ENCODE data around the gene GATAD2B.

The GATAD2B gene

DNA sequence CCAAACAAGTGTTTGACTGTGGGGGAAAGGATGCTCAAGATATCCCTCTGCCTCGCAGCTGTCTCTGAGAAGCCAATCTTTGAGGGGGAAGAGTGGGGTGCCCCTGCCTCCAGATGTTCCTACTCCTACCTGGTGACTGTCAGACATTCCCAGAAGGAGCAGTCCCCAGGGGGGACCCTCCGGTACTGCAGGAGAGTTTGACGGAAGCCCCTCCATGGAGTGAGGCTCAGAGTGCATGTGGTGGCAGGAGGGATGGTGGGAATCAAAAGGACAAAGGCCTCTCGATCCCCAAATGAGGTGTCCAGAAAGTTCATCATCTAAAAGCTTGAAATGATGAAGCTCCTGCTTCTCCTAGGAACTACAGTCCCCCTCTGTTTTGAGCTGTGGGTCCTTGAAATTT, 142.2 kb downstream of the GATAD2B start:
- Histone ChIP-seq H3K4me1 (ENCODE audit: control insufficient read depth, insufficient read depth, low read length) (peaks cover 3% of the 10 kb centered on the region), H3K9me3 (ENCODE audit: control insufficient read depth, low read length) (no peaks in the 10 kb centered on the region), H3K27ac (ENCODE audit: insufficient read depth, low read depth, low read length, poor library complexity, severe bottlenecking) (no peak overlapping the region), H3K36me3 (ENCODE audit: control insufficient read depth, insufficient read depth, low read length) (no peaks in the 10 kb centered on the region), H3K27me3 (ENCODE audit: control insufficient read depth, insufficient read depth, low read length, poor library complexity, severe bottlenecking) (peaks cover 9% of the 10 kb centered on the region), H3K4me3 (ENCODE audit: insufficient read depth, low read depth, low read length) (no peak overlapping the region)
- WGBS, 2 experiments, result 89 to 91% methylated on average over 4 of the region's 4 CpGs

DNA sequence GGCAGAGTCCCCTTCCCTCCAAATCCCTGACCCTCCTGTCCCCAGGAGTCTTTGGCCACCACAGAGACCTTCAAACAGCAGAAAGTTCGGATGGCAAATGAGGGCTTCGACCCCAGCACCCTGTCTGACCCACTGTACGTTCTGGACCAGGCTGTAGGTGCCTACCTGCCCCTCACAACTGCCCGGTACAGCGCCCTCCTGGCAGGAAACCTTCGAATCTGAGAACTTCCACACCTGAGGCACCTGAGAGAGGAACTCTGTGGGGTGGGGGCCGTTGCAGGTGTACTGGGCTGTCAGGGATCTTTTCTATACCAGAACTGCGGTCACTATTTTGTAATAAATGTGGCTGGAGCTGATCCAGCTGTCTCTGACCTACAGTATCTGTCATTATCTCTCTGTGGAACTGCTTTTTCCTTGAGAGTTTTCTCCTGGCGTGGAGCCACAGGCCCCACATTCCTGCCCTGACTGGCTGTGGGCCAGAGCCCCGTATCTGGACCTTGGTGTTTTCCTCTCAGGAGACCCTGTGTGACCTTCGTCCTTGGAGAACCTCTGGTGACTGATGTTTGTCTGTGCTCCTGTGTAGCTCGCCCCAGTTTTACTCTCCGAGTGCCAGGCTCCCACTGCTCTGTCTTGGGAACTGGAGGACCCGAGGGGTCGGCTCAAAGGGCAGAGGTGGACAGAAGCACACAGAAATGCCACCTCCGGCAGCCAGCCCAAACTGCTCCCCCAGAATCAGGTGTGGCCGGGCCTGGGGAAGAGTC, 142.8 kb downstream of the GATAD2B start:
- Histone ChIP-seq H3K27ac (ENCODE audit: insufficient read depth, low read depth, low read length, poor library complexity, severe bottlenecking) (no peak overlapping the region), H3K9me3 (ENCODE audit: control insufficient read depth, low read length) (no peaks in the 10 kb centered on the region), H3K36me3 (ENCODE audit: control insufficient read depth, insufficient read depth, low read length) (no peaks in the 10 kb centered on the region), H3K27me3 (ENCODE audit: control insufficient read depth, insufficient read depth, low read length, poor library complexity, severe bottlenecking) (peaks cover 15% of the 10 kb centered on the region), H3K4me3 (ENCODE audit: insufficient read depth, low read depth, low read length) (no peak overlapping the region), H3K4me1 (ENCODE audit: control insufficient read depth, insufficient read depth, low read length) (peaks cover 4% of the 10 kb centered on the region)
- WGBS, 2 experiments, result 91 to 96% methylated on average over 17 of the region's 17 CpGs

DNA sequence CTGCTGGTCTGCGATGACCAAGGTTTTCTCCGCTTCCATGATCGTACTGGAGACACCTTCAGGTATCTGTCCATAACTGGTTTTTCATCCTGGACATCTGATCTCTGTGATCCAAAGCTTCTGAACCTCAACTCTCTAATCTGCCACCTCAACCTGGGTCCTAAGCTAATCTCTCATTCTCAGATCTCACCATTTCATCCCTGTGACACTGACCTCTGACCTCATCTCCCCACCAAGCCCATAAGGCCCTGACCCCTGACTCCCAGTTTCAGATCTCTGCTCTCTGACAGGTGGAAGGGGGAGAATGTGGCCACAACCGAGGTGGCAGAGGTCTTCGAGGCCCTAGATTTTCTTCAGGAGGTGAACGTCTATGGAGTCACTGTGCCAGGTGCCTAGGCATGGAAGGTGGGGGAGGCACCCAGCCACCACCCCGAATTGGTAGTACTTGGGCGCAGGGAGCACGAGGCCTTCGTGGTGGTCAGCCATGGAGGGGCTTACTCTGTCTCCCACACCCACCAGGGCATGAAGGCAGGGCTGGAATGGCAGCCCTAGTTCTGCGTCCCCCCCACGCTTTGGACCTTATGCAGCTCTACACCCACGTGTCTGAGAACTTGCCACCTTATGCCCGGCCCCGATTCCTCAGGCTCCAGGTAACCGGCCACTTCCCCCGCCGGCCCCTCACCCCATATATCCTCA, 143.8 kb downstream of the GATAD2B start:
- Histone ChIP-seq H3K9me3 (ENCODE audit: control insufficient read depth, low read length) (no peaks in the 10 kb centered on the region), H3K36me3 (ENCODE audit: control insufficient read depth, insufficient read depth, low read length) (no peaks in the 10 kb centered on the region), H3K4me1 (ENCODE audit: control insufficient read depth, insufficient read depth, low read length) (peaks cover 4% of the 10 kb centered on the region), H3K27ac (ENCODE audit: insufficient read depth, low read depth, low read length, poor library complexity, severe bottlenecking) (no peak overlapping the region), H3K4me3 (ENCODE audit: insufficient read depth, low read depth, low read length) (no peak overlapping the region), H3K27me3 (ENCODE audit: control insufficient read depth, insufficient read depth, low read length, poor library complexity, severe bottlenecking) (peaks cover 15% of the 10 kb centered on the region)
- WGBS, 2 experiments, result 93 to 94% methylated on average over 18 of the region's 18 CpGs

DNA sequence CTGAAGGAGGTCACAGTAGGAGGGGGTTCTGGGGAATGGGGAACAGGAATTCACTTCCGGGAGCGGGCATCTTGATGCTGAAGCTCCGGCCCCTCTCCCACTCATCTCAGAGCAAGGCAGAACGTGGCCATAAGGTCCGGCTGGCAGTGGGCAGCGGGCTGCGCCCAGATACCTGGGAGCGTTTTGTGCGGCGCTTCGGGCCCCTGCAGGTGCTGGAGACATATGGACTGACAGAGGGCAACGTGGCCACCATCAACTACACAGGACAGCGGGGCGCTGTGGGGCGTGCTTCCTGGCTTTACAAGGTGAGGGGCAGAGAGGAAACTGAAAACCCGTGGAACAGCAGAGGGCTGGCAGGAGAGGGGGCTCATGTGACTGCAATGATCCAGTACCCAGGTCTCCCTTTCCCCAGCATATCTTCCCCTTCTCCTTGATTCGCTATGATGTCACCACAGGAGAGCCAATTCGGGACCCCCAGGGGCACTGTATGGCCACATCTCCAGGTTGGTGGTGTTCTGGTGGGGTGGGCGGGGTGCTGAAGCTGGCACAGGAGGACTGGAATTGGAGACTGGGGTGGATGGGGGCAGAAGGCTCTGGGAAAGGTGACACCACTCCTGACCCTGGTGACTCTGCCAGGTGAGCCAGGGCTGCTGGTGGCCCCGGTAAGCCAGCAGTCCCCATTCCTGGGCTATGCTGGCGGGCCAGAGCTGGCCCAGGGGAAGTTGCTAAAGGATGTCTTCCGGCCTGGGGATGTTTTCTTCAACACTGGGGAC, 144.5 kb downstream of the GATAD2B start:
- Histone ChIP-seq H3K36me3 (ENCODE audit: control insufficient read depth, insufficient read depth, low read length) (peaks cover 2% of the 10 kb centered on the region), H3K27ac (ENCODE audit: insufficient read depth, low read depth, low read length, poor library complexity, severe bottlenecking) (no peak overlapping the region), H3K4me1 (ENCODE audit: control insufficient read depth, insufficient read depth, low read length) (peaks cover 4% of the 10 kb centered on the region), H3K9me3 (ENCODE audit: control insufficient read depth, low read length) (no peaks in the 10 kb centered on the region), H3K27me3 (ENCODE audit: control insufficient read depth, insufficient read depth, low read length, poor library complexity, severe bottlenecking) (peaks cover 15% of the 10 kb centered on the region), H3K4me3 (ENCODE audit: insufficient read depth, low read depth, low read length) (no peak overlapping the region)
- WGBS, 2 experiments, result 92 to 93% methylated on average over 22 of the region's 22 CpGs

GRCh38 chr1:153777648-153778047, 145.1 kb downstream of the GATAD2B start:
- Histone ChIP-seq H3K27ac (ENCODE audit: insufficient read depth, low read depth, low read length, poor library complexity, severe bottlenecking) (no peak overlapping the region), H3K36me3 (ENCODE audit: control insufficient read depth, insufficient read depth, low read length) (peaks cover 8% of the 10 kb centered on the region), H3K4me3 (ENCODE audit: insufficient read depth, low read depth, low read length) (no peak overlapping the region), H3K9me3 (ENCODE audit: control insufficient read depth, low read length) (no peaks in the 10 kb centered on the region), H3K4me1 (ENCODE audit: control insufficient read depth, insufficient read depth, low read length) (peaks cover 4% of the 10 kb centered on the region), H3K27me3 (ENCODE audit: control insufficient read depth, insufficient read depth, low read length, poor library complexity, severe bottlenecking) (peaks cover 15% of the 10 kb centered on the region)
- WGBS, 2 experiments, result 94 to 96% methylated on average over 7 of the region's 7 CpGs

GRCh38 chr1:153776845-153777370, 145.9 kb downstream of the GATAD2B start:
- peaks cover 4% of the 10 kb centered on the region for H3K4me1 ChIP-seq (ENCODE audit: control insufficient read depth, insufficient read depth, low read length)
- H3K27me3 ChIP-seq (ENCODE audit: control insufficient read depth, insufficient read depth, low read length, poor library complexity, severe bottlenecking), result peaks cover 15% of the 10 kb centered on the region
- H3K4me3 ChIP-seq (ENCODE audit: insufficient read depth, low read depth, low read length), result no peak overlapping the region
- H3K27ac ChIP-seq (ENCODE audit: insufficient read depth, low read depth, low read length, poor library complexity, severe bottlenecking), result no peak overlapping the region
- WGBS, 2 experiments, result 93 to 96% methylated on average over 10 of the region's 10 CpGs
- H3K36me3 ChIP-seq (ENCODE audit: control insufficient read depth, insufficient read depth, low read length), result peaks cover 9% of the 10 kb centered on the region
- H3K9me3 ChIP-seq (ENCODE audit: control insufficient read depth, low read length), result no peaks in the 10 kb centered on the region

DNA sequence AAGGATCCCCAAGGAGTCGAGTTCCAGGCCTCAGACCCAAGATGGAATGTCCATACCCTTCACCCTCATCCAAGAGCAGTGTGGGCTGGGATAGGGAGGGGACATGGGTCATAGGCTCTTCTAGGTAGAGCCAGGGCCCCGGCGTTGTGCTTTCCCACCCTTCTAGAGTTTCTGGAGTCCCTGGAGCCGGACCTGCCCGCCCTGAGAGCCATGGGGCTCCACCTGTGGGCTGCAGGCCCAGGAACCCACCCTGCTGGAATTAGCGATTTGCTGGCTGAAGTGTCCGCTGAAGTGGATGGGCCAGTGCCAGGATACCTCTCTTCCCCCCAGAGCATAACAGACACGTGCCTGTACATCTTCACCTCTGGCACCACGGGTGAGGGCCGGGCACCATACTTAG, 146.4 kb downstream of the GATAD2B start:
- Histone ChIP-seq H3K4me3 (ENCODE audit: insufficient read depth, low read depth, low read length) (peak overlapping the region; percentile 49), H3K27ac (ENCODE audit: insufficient read depth, low read depth, low read length, poor library complexity, severe bottlenecking) (no peak overlapping the region), H3K27me3 (ENCODE audit: control insufficient read depth, insufficient read depth, low read length, poor library complexity, severe bottlenecking) (peaks cover 15% of the 10 kb centered on the region)

DNA sequence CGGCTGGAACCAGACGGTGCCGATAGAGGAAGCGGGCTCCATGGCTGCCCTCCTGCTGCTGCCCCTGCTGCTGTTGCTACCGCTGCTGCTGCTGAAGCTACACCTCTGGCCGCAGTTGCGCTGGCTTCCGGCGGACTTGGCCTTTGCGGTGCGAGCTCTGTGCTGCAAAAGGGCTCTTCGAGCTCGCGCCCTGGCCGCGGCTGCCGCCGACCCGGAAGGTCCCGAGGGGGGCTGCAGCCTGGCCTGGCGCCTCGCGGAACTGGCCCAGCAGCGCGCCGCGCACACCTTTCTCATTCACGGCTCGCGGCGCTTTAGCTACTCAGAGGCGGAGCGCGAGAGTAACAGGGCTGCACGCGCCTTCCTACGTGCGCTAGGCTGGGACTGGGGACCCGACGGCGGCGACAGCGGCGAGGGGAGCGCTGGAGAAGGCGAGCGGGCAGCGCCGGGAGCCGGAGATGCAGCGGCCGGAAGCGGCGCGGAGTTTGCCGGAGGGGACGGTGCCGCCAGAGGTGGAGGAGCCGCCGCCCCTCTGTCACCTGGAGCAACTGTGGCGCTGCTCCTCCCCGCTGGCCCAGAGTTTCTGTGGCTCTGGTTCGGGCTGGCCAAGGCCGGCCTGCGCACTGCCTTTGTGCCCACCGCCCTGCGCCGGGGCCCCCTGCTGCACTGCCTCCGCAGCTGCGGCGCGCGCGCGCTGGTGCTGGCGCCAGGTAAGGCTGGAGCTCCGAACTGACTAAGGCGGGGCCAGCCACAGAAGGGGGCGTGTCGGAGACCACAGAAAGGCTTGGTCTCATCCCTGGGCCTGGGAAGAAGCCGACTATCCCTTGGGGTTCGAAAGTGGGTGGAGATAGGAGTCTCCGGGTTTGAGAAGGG, 147.1 kb downstream of the GATAD2B start:
- 0 to 1% methylated on average over 83 of the region's 83 CpGs for WGBS, 2 experiments
- Histone ChIP-seq H3K36me3 (ENCODE audit: control insufficient read depth, insufficient read depth, low read length) (peaks cover 9% of the 10 kb centered on the region), H3K27me3 (ENCODE audit: control insufficient read depth, insufficient read depth, low read length, poor library complexity, severe bottlenecking) (peaks cover 15% of the 10 kb centered on the region), H3K9me3 (ENCODE audit: control insufficient read depth, low read length) (no peaks in the 10 kb centered on the region), H3K4me3 (ENCODE audit: insufficient read depth, low read depth, low read length) (peak overlapping the region; percentile 49), H3K27ac (ENCODE audit: insufficient read depth, low read depth, low read length, poor library complexity, severe bottlenecking) (no peak overlapping the region), H3K4me1 (ENCODE audit: control insufficient read depth, insufficient read depth, low read length) (peaks cover 4% of the 10 kb centered on the region)

More for the DNA sequence above, 146.4 kb downstream of the GATAD2B start:
- Histone ChIP-seq H3K4me1 (ENCODE audit: control insufficient read depth, insufficient read depth, low read length) (peaks cover 4% of the 10 kb centered on the region), H3K36me3 (ENCODE audit: control insufficient read depth, insufficient read depth, low read length) (peaks cover 9% of the 10 kb centered on the region), H3K9me3 (ENCODE audit: control insufficient read depth, low read length) (no peaks in the 10 kb centered on the region)
- WGBS, 2 experiments, result 73 to 75% methylated on average over 10 of the region's 10 CpGs

DNA sequence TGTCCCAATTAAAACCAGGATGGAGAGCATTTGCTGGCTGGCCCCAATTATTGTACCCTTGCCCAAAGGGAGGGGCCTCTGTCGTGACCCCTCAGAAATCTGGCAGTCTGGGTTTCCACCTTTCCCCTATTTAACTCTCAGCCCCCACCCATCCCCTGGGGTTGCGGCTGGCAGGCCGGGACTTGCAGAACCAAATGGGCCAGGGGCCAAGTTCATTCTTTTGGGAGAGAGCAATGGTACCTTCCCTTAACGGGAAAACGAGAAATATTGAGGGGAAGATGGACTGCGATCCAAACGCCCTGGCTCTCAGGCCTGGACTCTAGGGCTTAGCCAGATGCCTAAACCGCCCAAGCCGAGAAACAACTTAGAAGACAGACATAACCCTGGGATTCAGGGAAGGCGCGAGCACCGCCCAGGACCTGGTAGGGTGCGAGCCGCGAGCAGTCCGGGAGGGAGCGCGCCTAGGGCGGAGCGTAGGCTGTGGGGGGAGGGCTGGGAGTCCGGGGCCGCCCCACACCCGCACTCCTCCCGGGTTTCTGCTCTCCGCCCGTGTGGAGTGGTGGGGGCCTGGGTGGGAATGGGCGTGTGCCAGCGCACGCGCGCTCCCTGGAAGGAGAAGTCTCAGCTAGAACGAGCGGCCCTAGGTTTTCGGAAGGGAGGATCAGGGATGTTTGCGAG, 147.9 kb downstream of the GATAD2B start, which contains the start of gene SLC27A3:
TSS of gene SLC27A3 (plus strand) at position 628 of the 678 bp plus-strand sequence. CDS start 91 bp downstream, outside the sequence.
- H3K27me3 ChIP-seq (ENCODE audit: control insufficient read depth, insufficient read depth, low read length, poor library complexity, severe bottlenecking), result peaks cover 15% of the 10 kb centered on the region
- WGBS, 2 experiments, result 8 to 9% methylated on average over 35 of the region's 35 CpGs
- H3K27ac ChIP-seq (ENCODE audit: insufficient read depth, low read depth, low read length, poor library complexity, severe bottlenecking), result no peak within 1 kb of the TSS
- peaks cover 9% of the 10 kb centered on the region for H3K36me3 ChIP-seq (ENCODE audit: control insufficient read depth, insufficient read depth, low read length)
- H3K4me1 ChIP-seq (ENCODE audit: control insufficient read depth, insufficient read depth, low read length), result peaks cover 4% of the 10 kb centered on the region
- no peaks in the 10 kb centered on the region for H3K9me3 ChIP-seq (ENCODE audit: control insufficient read depth, low read length)
- peak within 1 kb of the TSS; percentile 49 for H3K4me3 ChIP-seq (ENCODE audit: insufficient read depth, low read depth, low read length)
